Activated naive CD4-positive, alpha-beta T cell treated with anti-CD3 and anti-CD28 coated beads, Interleukin-2, amount 50 U/mL, for 24 hours (primary cell): Measurements from ENCODE around the gene OSBP2.
A peak's percentile ranks its signal among the peaks of the same experiment; 100 is the strongest.

Source experiments
- H3K27ac Mint-ChIP-seq: one replicate; pipeline ENCODE4 v1.8.0; 2021; ENCODE audit warnings: mild to moderate bottlenecking, mixed read lengths
- H3K27me3 Mint-ChIP-seq: one replicate; pipeline ENCODE4 v1.8.0; 2021; ENCODE audit warnings: mixed read lengths
- H3K36me3 Mint-ChIP-seq: one replicate; pipeline ENCODE4 v1.8.0; 2021; ENCODE audit warnings: mixed read lengths
- H3K4me1 Mint-ChIP-seq: one replicate; pipeline ENCODE4 v1.8.0; 2021; ENCODE audit warnings: mixed read lengths
- H3K4me3 Mint-ChIP-seq: one replicate; pipeline ENCODE4 v1.8.0; 2021; ENCODE audit warnings: mild to moderate bottlenecking, mixed read lengths
- H3K9me3 Mint-ChIP-seq: one replicate; pipeline ENCODE4 v1.8.0; 2021; ENCODE audit warnings: mixed read lengths

The OSBP2 gene

DNA sequence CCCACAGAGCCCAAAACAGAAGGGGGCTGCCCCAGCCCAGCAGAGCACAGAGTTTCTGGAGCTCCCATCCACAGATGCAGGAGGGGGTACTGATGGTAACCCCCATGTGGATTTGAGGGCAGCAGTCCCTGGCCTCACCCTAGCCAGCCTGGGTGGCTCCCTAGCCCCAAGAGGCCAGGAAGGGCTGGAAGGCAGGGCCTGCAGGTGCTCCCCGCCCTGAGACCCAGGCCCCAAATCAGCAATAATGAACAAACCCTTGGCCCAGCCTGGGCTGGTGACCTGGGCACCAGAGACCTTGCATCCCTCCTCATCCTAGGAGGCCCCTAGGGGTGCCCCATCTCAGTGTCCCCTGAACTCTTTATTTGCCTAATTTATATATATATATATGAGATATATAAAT lies 212.3 kb downstream of the OSBP2 start:
- no peaks in the 10 kb centered on the region for H3K27me3 Mint-ChIP-seq

DNA sequence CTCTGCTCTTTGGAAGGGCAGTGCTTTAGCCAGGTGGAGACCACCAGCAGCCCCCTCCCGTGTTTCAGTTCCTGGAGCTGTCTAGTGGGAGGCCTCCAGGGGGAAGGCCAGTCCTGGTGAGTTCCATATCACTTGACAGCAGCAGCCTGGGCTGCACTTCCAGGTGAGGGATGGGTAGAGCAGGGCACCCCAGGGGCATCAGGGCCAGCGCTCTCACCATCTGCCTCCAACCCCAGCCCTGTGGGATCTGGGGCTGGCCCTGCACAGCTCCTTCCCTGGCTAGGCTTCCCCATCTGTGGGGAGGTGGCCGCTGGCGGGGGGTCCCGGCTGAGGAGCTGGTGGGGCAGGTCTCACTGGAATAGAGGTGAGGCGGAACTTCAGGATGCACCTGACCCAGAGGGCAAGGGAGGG lies 213.4 kb downstream of the OSBP2 start:
- H3K27me3 Mint-ChIP-seq = no peaks in the 10 kb centered on the region
- H3K4me3 Mint-ChIP-seq = no peak overlapping the region
- H3K27ac Mint-ChIP-seq = no peak overlapping the region
- H3K9me3 Mint-ChIP-seq = no peaks in the 10 kb centered on the region
- H3K4me1 Mint-ChIP-seq = peaks cover 6% of the 10 kb centered on the region
- peaks cover 8% of the 10 kb centered on the region for H3K36me3 Mint-ChIP-seq

More for the DNA sequence above, 212.3 kb downstream of the OSBP2 start:
- no peaks in the 10 kb centered on the region for H3K9me3 Mint-ChIP-seq
- no peak overlapping the region for H3K27ac Mint-ChIP-seq
- no peak overlapping the region for H3K4me3 Mint-ChIP-seq
- peaks cover 13% of the 10 kb centered on the region for H3K4me1 Mint-ChIP-seq
- peaks cover 16% of the 10 kb centered on the region for H3K36me3 Mint-ChIP-seq

DNA sequence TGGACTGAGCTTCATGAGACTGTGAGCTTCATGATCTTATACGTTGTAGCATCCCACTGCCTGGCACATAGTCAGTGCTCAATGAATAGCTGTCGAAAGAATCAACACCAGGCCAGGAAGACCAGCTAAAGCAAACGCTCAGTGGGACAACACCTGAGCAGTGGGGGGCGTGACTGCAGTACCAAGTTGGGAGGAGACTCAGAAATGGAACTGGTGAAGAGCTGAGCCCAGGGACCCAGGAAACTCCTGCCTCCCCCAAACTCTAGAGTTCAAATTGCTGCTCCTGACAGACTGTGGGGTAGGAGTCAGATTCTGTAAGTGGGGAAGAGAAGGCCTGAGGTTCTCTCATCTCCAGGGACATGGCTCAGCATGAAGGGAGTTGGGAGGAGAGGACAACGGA lies 214.6 kb downstream of the OSBP2 start:
- Mint-ChIP-seq H3K27me3 (no peaks in the 10 kb centered on the region), H3K4me3 (no peak overlapping the region), H3K36me3 (peaks cover 4% of the 10 kb centered on the region), H3K27ac (no peak overlapping the region), H3K4me1 (peaks cover under 1% of the 10 kb centered on the region), H3K9me3 (no peaks in the 10 kb centered on the region)

DNA sequence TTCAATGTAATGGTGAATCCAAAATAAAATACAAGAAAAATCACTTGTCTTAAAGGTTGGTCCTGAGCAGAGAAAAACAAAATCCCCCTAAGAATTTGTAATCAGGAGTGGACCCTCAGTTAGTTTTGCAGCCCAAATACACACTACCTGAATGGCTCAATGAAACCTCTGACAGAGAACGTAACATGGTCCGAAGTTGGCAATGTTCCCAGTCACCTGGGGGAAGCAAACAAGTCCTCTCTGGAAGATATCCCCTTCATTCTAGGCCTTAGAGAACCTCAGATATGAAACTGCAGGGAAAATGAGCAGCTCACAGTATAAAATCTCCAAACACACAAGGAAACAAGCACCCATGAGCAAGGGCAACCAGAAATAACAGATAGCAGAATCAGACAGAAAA lies 215.7 kb downstream of the OSBP2 start:
- Mint-ChIP-seq H3K36me3 (peaks cover 3% of the 10 kb centered on the region), H3K9me3 (no peaks in the 10 kb centered on the region), H3K4me1 (no peaks in the 10 kb centered on the region), H3K4me3 (no peak overlapping the region), H3K27me3 (no peaks in the 10 kb centered on the region), H3K27ac (no peak overlapping the region)

DNA sequence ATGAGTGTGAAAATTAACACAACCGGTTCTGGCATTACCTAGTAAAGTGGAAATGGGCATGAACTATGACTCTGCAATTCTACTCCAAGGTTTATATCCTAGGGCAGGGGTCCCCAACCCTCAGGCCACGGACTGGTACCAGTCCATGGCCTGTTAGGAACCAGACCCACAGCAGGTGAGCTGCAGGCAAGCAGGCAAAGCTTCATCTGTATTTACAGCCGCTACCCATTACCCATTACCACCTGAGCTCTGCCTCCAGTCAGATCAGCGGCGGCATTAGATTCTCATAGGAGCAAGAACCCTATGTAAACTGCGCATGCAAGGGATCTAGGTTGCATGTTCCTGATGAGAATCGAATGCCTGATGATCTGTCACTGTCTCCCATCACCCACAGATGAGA lies 224.1 kb downstream of the OSBP2 start:
- no peaks in the 10 kb centered on the region for H3K27me3 Mint-ChIP-seq
- peaks cover 2% of the 10 kb centered on the region for H3K36me3 Mint-ChIP-seq
- no peaks in the 10 kb centered on the region for H3K9me3 Mint-ChIP-seq
- no peak overlapping the region for H3K27ac Mint-ChIP-seq
- H3K4me1 Mint-ChIP-seq = peaks cover 24% of the 10 kb centered on the region
- no peak overlapping the region for H3K4me3 Mint-ChIP-seq

DNA sequence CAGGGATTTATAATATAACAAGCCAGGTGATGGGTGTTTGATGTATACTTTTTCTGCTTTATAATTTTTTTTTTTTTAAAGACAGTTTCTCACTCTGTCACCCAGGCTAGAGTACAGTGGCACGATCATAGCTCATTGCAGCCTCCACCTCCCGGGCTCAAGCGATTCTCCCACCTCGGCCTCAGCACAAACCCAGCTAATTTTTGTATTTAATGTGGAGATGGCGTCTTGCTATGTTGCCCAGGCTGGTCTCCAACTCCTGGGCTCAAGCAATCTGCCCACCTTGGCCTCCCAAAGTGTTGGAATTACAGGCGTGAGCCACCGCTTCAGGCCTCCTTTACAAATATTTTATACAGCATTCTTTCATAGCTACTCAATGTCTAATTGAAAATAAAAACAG lies 225.3 kb downstream of the OSBP2 start:
- H3K9me3 Mint-ChIP-seq = no peaks in the 10 kb centered on the region
- peaks cover 24% of the 10 kb centered on the region for H3K4me1 Mint-ChIP-seq
- H3K36me3 Mint-ChIP-seq = peaks cover 2% of the 10 kb centered on the region
- peak overlapping the region; percentile 76 for H3K4me3 Mint-ChIP-seq
- H3K27me3 Mint-ChIP-seq = no peaks in the 10 kb centered on the region
- H3K27ac Mint-ChIP-seq = no peak overlapping the region

DNA sequence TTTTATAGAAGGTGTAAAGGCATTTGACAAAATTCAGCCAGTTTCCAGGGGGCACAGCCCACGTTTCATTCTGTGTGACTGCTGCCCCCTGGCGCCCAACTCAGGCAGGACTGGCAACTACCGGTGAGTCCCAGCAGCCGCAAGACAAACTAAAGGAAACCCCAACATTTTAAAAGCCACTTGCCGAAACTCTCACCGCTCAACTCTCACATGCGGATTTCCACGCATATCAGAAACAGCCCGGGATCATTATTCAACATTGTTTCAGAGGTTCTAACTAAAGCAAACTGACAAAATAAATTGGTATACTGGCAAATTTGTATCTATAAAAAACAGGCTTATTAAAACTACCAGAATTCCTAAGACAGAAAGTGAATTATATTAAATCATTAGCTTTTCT lies 225.7 kb downstream of the OSBP2 start:
- Mint-ChIP-seq H3K36me3 (peaks cover 2% of the 10 kb centered on the region), H3K9me3 (no peaks in the 10 kb centered on the region), H3K4me1 (peaks cover 24% of the 10 kb centered on the region), H3K27ac (no peak overlapping the region), H3K4me3 (peak overlapping the region; percentile 76), H3K27me3 (no peaks in the 10 kb centered on the region)

DNA sequence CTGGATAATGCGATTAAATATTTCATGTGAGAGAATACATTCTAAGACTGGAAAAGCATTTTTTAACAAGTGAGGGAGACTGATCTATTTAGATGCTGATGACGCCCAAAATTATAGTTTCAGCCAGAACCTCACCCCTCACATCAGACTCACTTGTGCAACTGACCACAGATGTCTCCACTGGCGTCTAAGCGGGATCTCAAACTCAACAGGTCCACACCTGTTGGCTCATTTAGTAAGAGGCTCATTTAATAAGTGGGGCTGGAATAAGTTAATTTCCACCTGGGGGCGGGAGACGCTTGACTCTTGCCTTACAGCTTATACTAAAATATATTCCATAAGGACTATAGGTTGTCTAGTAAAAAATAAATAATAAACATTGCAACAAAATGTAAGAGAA lies 226.4 kb downstream of the OSBP2 start:
- no peaks in the 10 kb centered on the region for H3K27me3 Mint-ChIP-seq
- H3K36me3 Mint-ChIP-seq = peaks cover 2% of the 10 kb centered on the region
- peaks cover 24% of the 10 kb centered on the region for H3K4me1 Mint-ChIP-seq
- H3K4me3 Mint-ChIP-seq = peak overlapping the region; percentile 76
- H3K27ac Mint-ChIP-seq = peak overlapping the region; percentile 83
- H3K9me3 Mint-ChIP-seq = no peaks in the 10 kb centered on the region

DNA sequence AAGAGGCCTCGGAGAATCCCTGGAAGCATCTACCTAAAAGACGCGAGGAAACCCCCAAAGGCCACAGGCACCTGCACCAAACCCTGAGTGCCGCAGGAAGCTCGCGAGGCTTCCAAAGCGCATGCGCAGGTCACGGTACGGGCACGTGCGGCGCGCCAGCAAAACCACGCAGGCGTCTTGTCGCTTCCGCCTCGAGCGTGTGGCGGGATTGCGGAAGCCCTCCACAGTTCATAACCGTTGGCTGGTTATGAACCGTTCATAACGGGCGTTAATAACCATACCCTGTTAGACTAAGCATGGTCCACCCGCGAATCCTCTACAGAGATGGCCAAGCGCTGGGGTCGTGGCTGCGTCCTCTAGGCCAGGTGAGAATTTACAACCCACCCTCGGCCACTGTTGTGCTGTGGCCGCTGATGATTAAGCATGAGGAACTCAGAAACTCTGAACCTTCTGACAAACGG lies 227.5 kb downstream of the OSBP2 start:
- no peaks in the 10 kb centered on the region for H3K27me3 Mint-ChIP-seq
- H3K9me3 Mint-ChIP-seq = no peaks in the 10 kb centered on the region
- H3K4me1 Mint-ChIP-seq = peaks cover 24% of the 10 kb centered on the region
- H3K4me3 Mint-ChIP-seq = peak overlapping the region; percentile 76
- H3K36me3 Mint-ChIP-seq = peaks cover 6% of the 10 kb centered on the region
- peak overlapping the region; percentile 83 for H3K27ac Mint-ChIP-seq

DNA sequence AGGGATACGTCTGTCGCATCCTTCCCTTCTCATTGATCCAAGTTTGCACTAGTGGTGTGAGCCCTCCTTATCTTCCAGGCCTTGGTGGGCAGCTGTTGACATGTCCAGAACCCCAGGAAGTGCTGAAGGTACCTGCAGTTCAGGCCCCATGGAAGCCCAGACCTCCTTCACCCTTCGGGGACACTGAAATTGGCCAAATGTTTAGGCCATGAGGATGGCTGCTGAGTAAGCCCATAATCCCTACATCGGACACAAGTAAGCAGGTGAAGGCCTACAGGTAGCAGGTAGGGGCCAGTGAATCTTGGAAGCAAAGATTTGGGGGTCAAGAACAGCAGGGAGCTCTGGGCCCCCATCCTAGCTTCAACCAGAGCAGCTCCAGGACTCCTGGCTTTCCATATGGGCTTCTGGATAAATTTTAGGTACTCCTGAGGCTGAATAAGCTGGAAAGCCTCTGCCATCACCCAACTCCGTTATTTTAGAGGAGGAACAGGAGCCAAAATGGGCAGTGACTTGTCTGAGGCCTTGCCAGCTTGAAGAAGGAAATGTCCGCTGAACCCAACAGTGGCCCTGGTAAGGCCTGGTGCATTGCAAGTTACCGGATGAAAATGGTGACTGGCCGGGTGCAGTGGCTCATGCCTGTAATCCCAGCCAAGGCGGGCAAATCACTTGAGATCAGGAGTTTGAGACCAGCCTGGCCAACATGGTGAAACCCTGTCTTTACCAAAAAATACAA lies 228.7 kb downstream of the OSBP2 start:
- Mint-ChIP-seq H3K27me3 (no peaks in the 10 kb centered on the region), H3K9me3 (no peaks in the 10 kb centered on the region), H3K4me3 (no peak overlapping the region), H3K27ac (peak overlapping the region; percentile 17), H3K36me3 (peaks cover 10% of the 10 kb centered on the region), H3K4me1 (peaks cover 24% of the 10 kb centered on the region)

DNA sequence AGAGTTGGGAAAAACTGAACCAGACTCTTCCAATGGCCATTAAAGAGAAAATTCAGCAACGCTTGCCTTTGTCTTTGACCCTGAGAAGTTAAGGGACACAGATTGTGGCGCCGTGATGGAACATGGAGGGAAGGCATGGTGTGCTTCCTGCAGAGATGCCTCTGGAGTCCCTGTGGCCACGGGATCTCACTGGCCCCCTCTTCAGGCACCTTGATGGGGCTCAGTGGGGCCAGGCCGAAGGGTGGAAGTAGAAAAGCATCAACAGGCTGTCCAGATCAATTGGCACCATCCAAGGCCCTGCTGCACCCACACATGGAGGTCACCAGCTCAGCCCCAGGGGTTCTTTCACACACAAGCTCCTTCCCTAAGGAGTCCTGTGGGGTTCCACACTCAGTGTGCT lies 231.0 kb downstream of the OSBP2 start:
- Mint-ChIP-seq H3K4me3 (no peak overlapping the region), H3K9me3 (no peaks in the 10 kb centered on the region), H3K36me3 (peaks cover 11% of the 10 kb centered on the region), H3K27me3 (no peaks in the 10 kb centered on the region), H3K4me1 (peaks cover 20% of the 10 kb centered on the region), H3K27ac (peak overlapping the region; percentile 35)

DNA sequence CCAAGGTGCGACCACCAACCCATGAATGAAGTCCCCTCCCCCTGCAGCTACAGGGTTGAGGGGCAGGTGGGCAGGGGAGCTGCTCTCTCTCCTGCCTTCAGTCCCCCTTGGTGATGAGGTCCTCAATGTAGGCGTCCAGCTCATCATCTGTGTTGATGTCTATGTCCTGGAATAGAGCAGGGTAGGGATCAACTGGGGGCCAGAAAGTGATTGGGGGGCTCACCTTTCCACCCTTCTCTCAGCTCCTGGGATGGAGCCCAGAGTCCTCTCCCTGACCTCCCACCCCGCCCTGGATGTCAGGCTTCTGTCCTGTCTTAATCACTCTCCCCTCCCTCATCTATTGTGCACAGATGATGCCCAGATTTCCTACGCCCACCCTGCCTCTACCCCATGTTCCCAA lies 232.0 kb downstream of the OSBP2 start:
- H3K4me3 Mint-ChIP-seq = no peak overlapping the region
- peaks cover 19% of the 10 kb centered on the region for H3K4me1 Mint-ChIP-seq
- no peaks in the 10 kb centered on the region for H3K27me3 Mint-ChIP-seq
- peak overlapping the region; percentile 73 for H3K27ac Mint-ChIP-seq
- peaks cover 18% of the 10 kb centered on the region for H3K36me3 Mint-ChIP-seq
- no peaks in the 10 kb centered on the region for H3K9me3 Mint-ChIP-seq

DNA sequence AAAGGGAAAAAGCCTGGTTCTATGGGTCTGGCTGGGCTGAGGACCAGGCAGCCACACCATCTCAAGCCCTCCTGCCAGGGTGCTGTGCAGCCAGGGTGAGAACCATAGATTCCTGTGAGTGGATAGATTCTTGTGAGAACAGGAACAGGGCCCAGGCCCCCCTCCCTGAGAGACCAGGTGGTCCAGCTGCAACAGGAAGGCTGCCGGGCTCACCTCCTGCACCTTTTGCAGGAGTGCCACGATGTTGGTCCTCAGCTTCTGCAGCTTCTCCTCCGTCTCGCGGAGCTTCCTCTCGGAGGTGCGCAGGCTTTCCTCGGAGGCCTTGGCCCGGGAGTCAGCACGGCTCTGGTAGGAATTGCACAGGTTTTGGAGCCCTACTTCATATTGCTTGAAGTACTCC lies 233.1 kb downstream of the OSBP2 start:
- H3K27ac Mint-ChIP-seq = no peak overlapping the region
- peaks cover 17% of the 10 kb centered on the region for H3K4me1 Mint-ChIP-seq
- H3K9me3 Mint-ChIP-seq = no peaks in the 10 kb centered on the region
- H3K36me3 Mint-ChIP-seq = peaks cover 20% of the 10 kb centered on the region
- no peak overlapping the region for H3K4me3 Mint-ChIP-seq
- H3K27me3 Mint-ChIP-seq = no peaks in the 10 kb centered on the region

DNA sequence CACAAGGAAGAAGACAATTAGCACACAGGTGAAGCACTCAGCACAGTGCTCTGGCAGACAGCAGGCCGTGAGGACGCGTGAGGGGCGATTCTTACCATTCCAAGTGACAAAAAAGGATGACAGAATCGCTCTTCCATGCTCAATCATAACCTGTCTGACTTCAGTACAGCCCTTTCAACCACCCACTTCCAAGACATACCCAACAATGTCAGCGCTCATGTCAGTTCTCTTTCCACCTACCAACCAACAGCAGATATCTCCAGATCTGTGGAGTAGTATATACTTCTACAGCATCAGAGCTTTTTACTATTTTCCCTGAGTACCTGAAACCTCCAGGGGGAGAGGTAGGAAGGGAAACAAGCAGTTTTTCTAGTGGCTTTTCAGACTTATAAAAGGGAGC lies 233.7 kb downstream of the OSBP2 start:
- Mint-ChIP-seq H3K27me3 (no peaks in the 10 kb centered on the region), H3K9me3 (no peaks in the 10 kb centered on the region), H3K27ac (no peak overlapping the region), H3K36me3 (peaks cover 20% of the 10 kb centered on the region), H3K4me3 (no peak overlapping the region), H3K4me1 (peaks cover 19% of the 10 kb centered on the region)

DNA sequence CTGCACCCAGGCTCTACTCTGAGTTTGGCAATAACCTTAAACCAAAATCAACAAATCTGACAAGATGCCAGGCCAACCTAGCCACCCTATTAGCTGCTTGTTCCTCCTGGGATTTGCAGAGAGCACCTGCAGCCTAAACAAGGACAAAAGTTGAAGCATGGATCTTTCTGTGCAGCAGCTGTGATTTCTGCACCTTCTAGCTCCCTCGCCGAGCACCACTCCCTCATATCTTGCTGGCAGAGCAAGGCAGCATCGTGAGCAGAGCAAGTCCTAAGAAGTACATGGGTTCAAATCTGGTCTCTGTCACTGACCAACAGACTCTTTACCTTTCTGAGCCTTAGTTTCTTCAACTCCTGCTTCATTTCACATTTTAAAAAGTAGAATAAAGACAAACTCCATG lies 235.6 kb downstream of the OSBP2 start:
- Mint-ChIP-seq H3K9me3 (no peaks in the 10 kb centered on the region), H3K27ac (no peak overlapping the region), H3K4me1 (peaks cover 31% of the 10 kb centered on the region), H3K36me3 (peaks cover 23% of the 10 kb centered on the region), H3K27me3 (no peaks in the 10 kb centered on the region), H3K4me3 (no peak overlapping the region)

DNA sequence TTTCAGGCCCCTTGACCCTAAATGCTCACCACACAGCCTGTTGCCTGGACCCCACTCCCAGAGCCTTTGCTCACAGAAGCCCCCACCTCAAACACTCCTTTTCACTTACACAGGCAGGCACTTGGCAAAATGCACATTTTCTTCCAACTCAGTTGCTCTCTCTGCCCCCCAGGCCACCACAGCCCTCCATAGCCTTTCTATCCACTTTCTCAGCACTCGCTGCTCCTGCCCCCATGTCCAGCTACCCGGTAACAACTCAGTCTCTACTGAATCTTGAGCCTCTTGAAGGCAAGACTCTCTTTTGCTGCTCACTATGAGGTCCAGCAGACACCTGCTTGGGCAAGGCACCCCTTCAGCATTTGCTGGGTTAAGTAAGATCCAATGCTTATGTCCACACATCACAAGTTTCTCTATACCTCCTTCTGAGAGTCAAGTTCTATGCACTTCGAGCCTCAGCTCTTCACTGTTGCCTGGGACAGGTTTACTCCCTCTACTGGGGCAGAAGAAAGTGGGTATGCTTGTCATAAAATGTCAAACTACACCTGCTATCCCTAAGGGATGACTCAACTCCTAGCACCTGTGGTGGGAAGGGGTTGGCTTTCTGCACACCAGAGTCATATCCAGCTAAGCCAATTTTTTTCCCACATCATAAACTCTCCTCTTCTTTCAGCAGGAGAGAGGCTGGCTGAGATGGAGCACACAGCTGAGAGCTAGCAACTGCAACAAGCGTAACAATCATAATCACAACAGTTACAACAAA lies 237.0 kb downstream of the OSBP2 start:
- peak overlapping the region; percentile 91 for H3K27ac Mint-ChIP-seq
- H3K9me3 Mint-ChIP-seq = no peaks in the 10 kb centered on the region
- H3K4me3 Mint-ChIP-seq = no peak overlapping the region
- no peaks in the 10 kb centered on the region for H3K27me3 Mint-ChIP-seq
- H3K36me3 Mint-ChIP-seq = peaks cover 27% of the 10 kb centered on the region
- peaks cover 46% of the 10 kb centered on the region for H3K4me1 Mint-ChIP-seq
